Amniotic stem cell (primary cell): ENCODE measurements around the gene LARGE1.
"Not testable (repeated sequence)": the region's sequence is repeated elsewhere in the genome, so short reads cannot be mapped to it uniquely, and the experiment has no call there.

Source experiments
- DNase-seq: peaks from one replicate; lab custom pipeline; 2025; lab: John Stamatoyannopoulos, UW

Gene LARGE1

DNA sequence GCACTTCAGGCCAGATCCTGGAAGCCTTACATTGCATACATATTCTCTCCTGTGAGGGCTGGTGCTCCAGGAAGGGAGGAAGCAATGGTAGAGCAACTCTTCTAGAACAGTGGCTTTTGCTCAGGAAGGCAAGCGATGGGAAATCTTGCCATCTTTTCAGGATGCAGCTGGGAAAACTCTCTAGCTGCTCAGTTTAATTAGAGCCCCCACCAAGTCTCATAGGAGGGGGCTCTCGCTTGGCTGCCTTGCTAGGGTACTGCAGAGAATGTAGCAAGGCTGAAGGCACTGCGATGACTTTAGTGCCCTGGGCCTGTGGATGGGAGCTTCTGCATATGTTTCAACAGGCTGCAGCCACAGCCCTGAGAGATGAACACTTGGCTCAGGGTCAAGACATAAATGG lies 504.9 kb downstream of the LARGE1 start:
- no peak for DNase-seq

DNA sequence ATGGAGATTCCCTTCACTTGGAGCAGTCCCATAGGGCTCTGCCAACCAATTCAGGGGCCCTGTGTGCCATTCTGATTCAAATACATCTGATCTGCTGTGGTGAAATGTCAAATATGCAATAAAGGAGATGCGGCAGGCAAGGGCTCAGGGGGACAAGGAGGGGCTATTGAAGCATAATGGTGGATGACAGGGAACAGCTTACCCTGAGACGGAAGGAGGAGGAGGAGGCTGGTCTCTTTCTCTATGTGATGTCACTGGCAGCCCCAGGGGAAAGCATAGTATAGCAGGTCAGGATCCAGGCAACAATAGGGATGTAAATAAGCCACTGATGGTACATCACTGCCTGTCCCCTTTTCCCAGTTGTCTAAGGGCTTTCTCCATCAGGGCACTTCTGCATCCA lies 511.2 kb downstream of the LARGE1 start:
- DNase-seq, result no peak

DNA sequence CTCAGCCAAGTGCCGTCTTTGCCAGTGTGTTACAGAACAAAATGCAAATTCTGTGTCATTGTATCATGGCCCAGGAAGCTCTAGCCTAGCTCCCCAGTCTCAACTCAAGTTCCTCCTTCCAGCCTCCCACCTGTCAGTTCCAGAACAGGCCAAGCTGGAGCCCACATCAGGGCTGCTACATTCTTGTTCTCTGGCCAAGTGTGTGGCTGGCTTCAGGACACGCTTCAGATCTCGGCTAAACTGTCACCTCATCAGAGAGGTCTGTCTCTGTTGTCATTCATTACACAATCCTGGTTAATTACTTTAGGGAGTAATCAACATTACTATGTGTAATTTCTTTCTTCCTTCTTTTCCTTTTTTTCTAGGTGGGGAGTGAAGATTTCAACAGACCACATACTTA lies 515.1 kb downstream of the LARGE1 start:
- no peak for DNase-seq

GRCh38 chr22:33404723-33405122 lies 515.6 kb downstream of the LARGE1 start:
- DNase-seq, result no peak

- DNase-seq, result no peak
These were observed 518.0 kb downstream of the LARGE1 start for GRCh38 chr22:33402325-33402724.

- DNase-seq, result peak; percentile 63
These were observed 519.0 kb downstream of the LARGE1 start for GRCh38 chr22:33401291-33401690.

DNA sequence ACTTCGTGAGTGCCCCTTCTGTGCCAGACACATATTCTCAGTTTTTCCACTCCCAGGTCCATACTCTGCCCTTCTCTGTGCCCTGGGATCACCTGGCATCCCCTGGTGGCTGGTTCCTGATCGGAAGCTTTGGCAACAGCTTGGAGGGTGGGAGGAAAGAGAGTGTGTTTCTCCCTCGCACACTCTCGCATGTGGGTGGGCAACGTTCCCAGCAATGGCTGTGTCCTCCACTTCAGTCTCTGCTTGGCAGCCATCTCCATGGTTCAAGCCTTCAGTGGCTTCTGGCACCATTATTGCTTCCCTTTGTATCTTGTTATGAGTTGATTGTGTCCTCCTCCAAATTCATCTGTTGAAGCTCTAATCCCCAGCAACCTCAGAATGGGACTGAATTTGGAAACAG lies 519.4 kb downstream of the LARGE1 start:
- no peak for DNase-seq

- no peak for DNase-seq
These were observed 520.0 kb downstream of the LARGE1 start for GRCh38 chr22:33400061-33400840.

GRCh38 chr22:33397381-33397907 lies 522.8 kb downstream of the LARGE1 start:
- DNase-seq, result no peak

GRCh38 chr22:33393432-33393831 lies 526.8 kb downstream of the LARGE1 start:
- DNase-seq, result no peak

DNA sequence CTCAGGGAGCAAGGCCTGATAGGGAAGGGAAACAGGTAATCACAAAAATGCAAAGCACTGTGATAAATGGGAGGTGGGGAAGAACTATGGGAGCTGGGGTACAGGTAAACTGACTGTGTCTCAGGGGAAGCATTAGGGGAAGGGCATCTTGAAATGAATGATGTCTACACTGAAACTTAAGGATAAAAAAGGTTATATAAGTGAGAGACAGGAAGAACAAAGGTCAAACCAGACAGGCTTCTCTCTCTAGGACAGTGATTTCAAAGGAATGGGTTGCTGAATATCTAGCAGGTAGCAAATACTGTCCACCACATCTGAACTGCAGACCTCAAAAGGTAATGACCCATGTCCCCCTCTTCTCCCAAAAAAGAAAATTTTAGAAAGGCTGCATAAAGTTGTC lies 529.0 kb downstream of the LARGE1 start:
- no peak for DNase-seq

DNA sequence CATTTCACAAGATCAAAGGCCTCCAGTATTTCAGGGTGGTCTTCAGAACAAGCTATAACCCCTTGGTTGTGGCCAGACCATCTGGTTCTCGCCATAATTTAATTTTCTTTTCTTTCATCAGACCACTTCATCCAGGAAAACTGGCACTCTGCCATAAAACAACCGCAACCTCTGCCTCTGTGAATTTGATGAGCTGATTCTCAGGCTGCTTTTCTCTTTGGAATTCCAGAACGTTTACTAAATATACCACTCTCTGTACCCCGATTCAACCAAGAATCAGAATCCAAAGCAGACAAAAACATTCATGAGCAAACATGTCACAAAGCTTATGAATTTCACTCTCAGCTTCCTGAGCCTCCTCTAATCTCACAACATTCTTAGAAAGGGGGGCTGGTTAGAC lies 530.3 kb downstream of the LARGE1 start:
- no peak for DNase-seq

GRCh38 chr22:33386270-33386669 lies 534.0 kb downstream of the LARGE1 start:
- no peak for DNase-seq

DNA sequence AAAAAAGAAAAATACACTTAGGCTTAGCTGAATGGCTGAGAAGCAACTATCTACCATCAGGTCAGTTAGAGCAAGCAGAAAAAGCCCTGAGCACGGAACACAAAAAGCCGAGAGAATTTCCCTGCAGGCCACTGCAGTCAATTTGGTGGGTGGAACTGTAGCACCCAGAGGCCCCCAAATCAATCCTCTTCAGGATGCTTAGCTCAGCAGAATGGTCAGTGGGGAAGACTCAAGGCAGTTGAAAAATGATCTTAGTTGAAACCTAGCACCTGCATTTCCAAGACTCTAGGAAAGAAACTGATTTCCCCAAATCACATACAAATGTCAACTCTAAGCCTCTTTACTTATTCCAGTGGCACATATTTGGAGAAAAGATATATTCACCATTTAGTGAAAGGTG lies 534.7 kb downstream of the LARGE1 start:
- DNase-seq, result no peak

- no peak for DNase-seq
These were observed 537.8 kb downstream of the LARGE1 start for GRCh38 chr22:33382436-33382835.

DNA sequence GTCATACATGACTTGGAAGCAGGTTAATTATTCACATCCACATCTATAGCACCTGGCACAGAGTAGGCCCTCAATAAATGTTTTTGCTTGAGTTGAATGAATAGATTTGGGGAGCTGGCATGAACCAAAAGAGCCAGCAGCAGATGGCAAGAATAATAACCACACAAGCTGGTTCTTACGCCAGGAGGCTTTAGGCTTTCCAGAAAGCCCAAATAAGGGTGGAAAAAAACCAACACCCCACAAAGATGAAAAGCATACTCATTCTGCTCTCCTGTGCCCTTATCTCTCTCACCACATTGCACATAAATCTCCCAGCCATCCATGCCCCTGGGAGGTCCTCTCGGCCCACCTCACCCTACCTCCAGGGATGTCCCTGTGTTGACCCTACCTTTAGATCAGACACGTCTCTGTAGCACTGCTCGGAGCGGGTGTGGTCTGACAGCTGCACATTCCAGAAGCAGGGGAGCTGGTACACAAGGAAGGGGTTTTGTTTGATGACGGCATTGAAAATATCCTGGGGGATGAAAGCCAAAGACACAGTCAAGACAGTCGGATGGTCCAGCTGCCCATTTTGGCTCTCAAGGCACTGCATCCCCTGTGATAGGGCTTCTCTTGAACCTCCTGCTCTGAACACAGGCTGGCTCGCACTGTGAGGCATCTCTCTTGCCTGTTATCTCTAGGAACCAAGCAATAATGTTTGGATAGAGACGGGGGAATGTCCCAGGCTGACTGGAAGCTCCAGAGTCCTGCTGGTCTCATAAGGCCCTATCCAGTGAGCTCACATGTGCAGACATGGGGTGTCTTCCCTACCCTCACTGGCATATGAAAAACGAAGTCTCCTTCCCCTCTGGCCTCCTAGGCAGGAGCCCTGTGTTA lies 538.5 kb downstream of the LARGE1 start:
- no peak for DNase-seq

DNA sequence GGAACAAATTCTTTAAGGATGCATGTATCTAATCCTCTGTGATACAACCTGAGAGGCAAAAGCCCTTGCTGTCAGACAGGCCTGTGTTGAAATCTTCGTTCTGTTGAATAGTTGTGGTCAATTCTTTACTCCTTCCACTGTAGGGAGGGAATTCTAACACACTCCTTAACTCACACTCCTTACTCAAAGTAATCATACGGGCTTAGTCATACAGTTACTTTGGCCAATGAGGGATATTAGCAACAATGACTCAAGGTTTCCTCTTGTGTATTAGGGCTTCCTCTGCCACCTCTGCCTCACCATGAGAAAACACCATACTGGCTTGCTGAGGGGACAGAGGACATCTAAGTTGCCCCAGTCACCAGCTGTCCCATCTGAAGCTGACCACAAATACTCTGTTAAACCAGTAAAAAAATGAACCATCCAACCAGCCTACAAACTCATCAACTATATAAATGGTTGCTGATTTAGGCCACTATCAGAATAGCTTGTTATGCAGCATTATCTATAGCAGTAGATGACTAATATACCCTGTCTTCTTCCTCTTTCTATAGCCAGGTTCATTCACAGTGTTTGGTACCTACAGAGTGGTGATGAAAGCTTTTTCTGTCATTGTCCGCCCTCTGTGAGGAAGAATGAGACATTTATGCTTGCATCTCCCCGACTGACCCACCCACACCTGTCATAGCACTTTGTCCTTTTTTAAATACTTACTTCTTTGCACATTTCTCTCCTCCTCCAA lies 539.3 kb downstream of the LARGE1 start:
- peak; percentile 72 for DNase-seq

DNA sequence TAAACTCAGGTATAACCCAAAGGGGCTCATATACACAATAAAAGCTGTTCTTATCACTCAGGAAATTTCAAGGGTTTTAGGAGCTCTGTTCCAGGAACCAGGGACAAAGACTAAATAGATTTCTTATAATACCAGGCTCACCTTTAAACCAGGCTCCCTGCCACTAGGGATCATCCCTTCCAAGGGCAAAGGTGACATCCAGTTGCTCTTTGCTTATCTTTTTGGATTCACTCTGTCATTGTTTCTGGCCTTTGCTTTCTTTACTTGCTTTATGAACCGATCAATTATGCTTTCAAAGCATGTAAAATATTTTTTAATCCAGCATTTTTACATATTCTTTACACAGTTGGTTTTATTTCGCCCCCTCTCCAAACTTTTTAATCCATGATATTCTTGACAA lies 540.4 kb downstream of the LARGE1 start:
- DNase-seq, result no peak

- DNase-seq, result no peak
These were observed 547.4 kb downstream of the LARGE1 start for GRCh38 chr22:33372875-33373274.

- not testable (repeated sequence) for DNase-seq
These were observed 557.0 kb downstream of the LARGE1 start for GRCh38 chr22:33363256-33363655.

DNA sequence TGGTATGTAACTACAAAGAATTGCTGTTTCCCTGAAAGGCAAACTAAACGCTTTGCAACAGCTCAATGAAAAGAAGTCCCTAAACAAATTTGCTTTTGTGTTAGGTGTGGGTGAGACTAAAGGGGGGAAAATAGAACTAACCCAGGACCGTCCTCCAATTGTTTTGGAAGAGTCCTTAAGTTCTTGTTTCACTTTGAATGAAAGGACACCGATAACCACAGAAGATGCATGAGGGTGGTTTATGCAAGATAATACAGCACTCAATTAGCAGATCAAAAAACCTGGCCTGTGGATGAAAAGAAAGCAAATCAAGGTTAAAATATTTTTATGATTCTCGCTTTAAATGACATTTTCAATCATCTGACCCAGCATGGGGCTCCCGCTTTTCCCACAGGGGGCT lies 557.6 kb downstream of the LARGE1 start:
- DNase-seq, result no peak

- DNase-seq, result no peak
These were observed 558.7 kb downstream of the LARGE1 start for GRCh38 chr22:33361581-33361980.
